ENCODE measurements around the gene CKB. TPM values are rescaled to one million over a fixed set of nuclear protein-coding genes. Genes with fewer than 3 reads are reported as not detected.

CKB gene
- total RNA-seq, 1 donor from 2014 or later, result 8.6 TPM

GRCh38 chr14:103528587-103529382, 6.2 kb upstream of the CKB start, which contains the start of gene TRMT61A:
TSS of gene TRMT61A (plus strand) at chr14:103529196. CDS start at chr14:103529979, 783 bp downstream.
- H3K27ac Mint-ChIP-seq, result peak within 1 kb of the TSS; percentile 96
- peak; percentile 26 for ATAC-seq (ENCODE audit: low read depth)
- H3K27me3 Mint-ChIP-seq, result no peaks in the 10 kb centered on the region
- DNase-seq, result peak; percentile 65
- H3K4me1 Mint-ChIP-seq, result peaks cover 62% of the 10 kb centered on the region
- H3K4me3 Mint-ChIP-seq, result peak within 1 kb of the TSS; percentile 92
- H3K9me3 Mint-ChIP-seq, result no peaks in the 10 kb centered on the region
- intact Hi-C loops (cut with micrococcal nuclease), result loop anchor here (1.0 to 10.0 kb wide), 4 partner anchors 7 to 764 kb away; partner anchors contain the start of genes EIF5 and MARK3
- TF ChIP-seq CTCF (IDR thresholded peaks at IDR 0.05), result no peak
- ChIA-PET CTCF (interaction anchor here (3.3 kb wide), 1 partner anchor 10 kb away, joined by 16 read pairs; no protein-coding TSS in a partner anchor), POLR2A (interaction anchor here (0.6 to 1.4 kb wide), 13 partner anchors 8 to 895 kb away, joined by 3 to 8 read pairs (median 3); partner anchors contain the start of genes BAG5, CDC42BPB, COA8 and EIF5)
- peaks cover 18% of the 10 kb centered on the region for H3K36me3 Mint-ChIP-seq (ENCODE audit: low read depth)

- Mint-ChIP-seq H3K4me1 (peaks cover 66% of the 10 kb centered on the region), H3K27me3 (no peaks in the 10 kb centered on the region), H3K4me3 (peak overlapping the region; percentile 92), H3K9me3 (no peaks in the 10 kb centered on the region), H3K36me3 (ENCODE audit: low read depth) (peaks cover 15% of the 10 kb centered on the region), H3K27ac (peak overlapping the region; percentile 96)
- CTCF ChIA-PET, result interaction anchor here (1.1 to 3.3 kb wide), 2 partner anchors 10 to 19 kb away, joined by 3 to 16 read pairs; no protein-coding TSS in a partner anchor
- DNase-seq (no peak), ATAC-seq (ENCODE audit: low read depth) (no peak)
- no peak for TF ChIP-seq CTCF (IDR thresholded peaks at IDR 0.05)
- POLR2A ChIA-PET, result interaction anchor here (0.6 to 1.7 kb wide), 10 partner anchors 9 to 772 kb away, joined by 3 to 15 read pairs (median 3); partner anchors contain the start of genes BAG5, CDC42BPB, COA8 and EIF5
- intact Hi-C loops (cut with micrococcal nuclease), result loop anchor here (2.0 to 10.0 kb wide), 3 partner anchors 143 to 763 kb away; partner anchors contain the start of genes EIF5 and MARK3
These were observed 5.5 kb upstream of the CKB start for GRCh38 chr14:103528146-103528586.

- no peaks in the 10 kb centered on the region for H3K27me3 Mint-ChIP-seq
- peak; percentile 90 for ATAC-seq (ENCODE audit: low read depth)
These were observed 4.9 kb upstream of the CKB start for GRCh38 chr14:103527408-103528145.

GRCh38 chr14:103526914-103527248, 4.3 kb upstream of the CKB start:
- ChIA-PET POLR2A (interaction anchor here (0.6 to 1.7 kb wide), 9 partner anchors 8 to 193 kb away, joined by 3 to 15 read pairs (median 4); partner anchors contain the start of genes BAG5, COA8, EIF5 and KLC1), CTCF (interaction anchor here (1.1 to 3.3 kb wide), 2 partner anchors 8 to 20 kb away, joined by 3 to 16 read pairs; no protein-coding TSS in a partner anchor)
- no peak for TF ChIP-seq CTCF (IDR thresholded peaks at IDR 0.05)
- intact Hi-C loops (cut with micrococcal nuclease), result loop anchor here (1.0 to 10.0 kb wide), 4 partner anchors 35 to 762 kb away; partner anchors contain the start of genes BAG5, COA8, EIF5 and KLC1
- H3K27ac Mint-ChIP-seq, result peak overlapping the region; percentile 96
- no peak for DNase-seq
- peak overlapping the region; percentile 92 for H3K4me3 Mint-ChIP-seq
- no peaks in the 10 kb centered on the region for H3K9me3 Mint-ChIP-seq
- H3K36me3 Mint-ChIP-seq (ENCODE audit: low read depth), result peaks cover 12% of the 10 kb centered on the region
- peaks cover 66% of the 10 kb centered on the region for H3K4me1 Mint-ChIP-seq
- no peaks in the 10 kb centered on the region for H3K27me3 Mint-ChIP-seq
- no peak for ATAC-seq (ENCODE audit: low read depth)

More at GRCh38 chr14:103527408-103528145, 4.9 kb upstream of the CKB start:
- CTCF ChIA-PET, result interaction anchor here (1.1 to 3.3 kb wide), 2 partner anchors 9 to 19 kb away, joined by 3 to 16 read pairs; no protein-coding TSS in a partner anchor
- DNase-seq, result peak; percentile 70
- Mint-ChIP-seq H3K9me3 (no peaks in the 10 kb centered on the region), H3K36me3 (ENCODE audit: low read depth) (peaks cover 14% of the 10 kb centered on the region), H3K4me1 (peaks cover 66% of the 10 kb centered on the region), H3K4me3 (peak overlapping the region; percentile 92), H3K27ac (peak overlapping the region; percentile 96)
- TF ChIP-seq CTCF (IDR thresholded peaks at IDR 0.05), result no peak
- POLR2A ChIA-PET, result interaction anchor here (0.9 to 1.7 kb wide), 10 partner anchors 9 to 194 kb away, joined by 3 to 15 read pairs (median 4); partner anchors contain the start of genes BAG5, COA8, EIF5 and KLC1
- intact Hi-C loops (cut with micrococcal nuclease), result loop anchor here (1.0 to 10.0 kb wide), 5 partner anchors 35 to 763 kb away; partner anchors contain the start of genes BAG5, COA8, EIF5 and KLC1
